Jurkat, Clone E6-1 (cell line): ENCODE measurements around the gene APOBEC4.

ENCODE experiments used
- DNase-seq: peaks from one replicate; pipeline ENCODE4 v3.0.0-alpha.2; 2011; ENCODE audit warnings: low read depth, low spot score
- H3K4me3 ChIP-seq: 2 replicates; pipeline ENCODE4 v1.5.1; 2011; ENCODE audit warnings: mild to moderate bottlenecking, low read length, control low read depth, moderate library complexity

The APOBEC4 gene

GRCh38 chr1:183676586-183677189 lies 23.6 kb upstream of the APOBEC4 start:
- no peak overlapping the region for H3K4me3 ChIP-seq
- DNase-seq = no peak

DNA sequence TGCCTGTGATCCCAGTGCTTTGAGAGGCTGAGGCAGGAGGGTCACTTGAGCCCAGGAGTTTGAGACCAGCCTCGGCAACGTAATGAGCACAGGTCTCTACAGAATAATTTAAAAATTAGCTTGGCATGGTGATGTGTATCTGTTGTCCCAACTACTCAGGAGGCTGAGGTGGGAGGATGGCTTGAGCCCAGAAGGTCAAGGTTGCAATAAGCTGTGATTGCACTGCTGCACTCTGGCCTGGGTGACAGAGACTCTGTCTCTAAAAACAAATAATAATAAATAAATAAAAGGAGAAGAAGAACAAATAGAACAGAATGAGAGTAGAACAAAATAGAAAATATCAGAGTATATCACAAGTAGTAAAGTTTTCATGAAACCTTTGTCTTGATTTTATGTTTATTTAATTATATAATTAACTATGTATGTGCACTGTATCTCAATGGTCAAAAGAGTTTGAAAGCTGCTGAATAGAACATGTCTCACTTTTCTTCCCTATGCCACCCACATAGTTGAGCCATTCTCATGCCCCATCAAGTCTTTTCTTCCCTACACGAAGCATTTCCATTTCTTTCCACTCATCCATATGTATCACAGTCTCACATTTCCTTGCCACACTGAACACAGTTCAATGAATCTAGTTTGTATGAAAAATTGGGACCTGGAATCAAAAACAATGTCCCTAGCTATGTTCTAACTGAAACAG lies 22.9 kb upstream of the APOBEC4 start:
- DNase-seq = no peak
- H3K4me3 ChIP-seq = no peak overlapping the region

- DNase-seq = no peak
Measured at GRCh38 chr1:183675381-183675780, 22.3 kb upstream of the APOBEC4 start.

DNA sequence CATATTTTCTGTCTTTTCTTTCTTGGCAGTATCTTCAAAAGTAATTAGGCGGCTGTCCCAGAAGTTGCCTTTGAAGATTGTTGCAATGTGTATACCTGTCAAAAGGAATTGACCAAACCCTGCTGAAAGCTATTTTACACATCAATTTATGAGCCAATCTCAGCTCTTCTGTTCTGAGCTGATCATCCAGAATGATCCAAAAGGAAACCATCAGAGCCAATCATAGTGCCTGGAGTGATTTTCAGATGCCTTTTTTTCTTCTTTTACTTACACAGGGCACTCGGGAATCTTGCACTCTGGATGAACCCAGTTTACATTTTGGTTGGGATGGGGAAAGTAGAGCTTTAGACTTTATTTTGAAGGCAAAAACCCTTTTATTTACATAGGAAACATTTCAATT lies 21.8 kb upstream of the APOBEC4 start:
- no peak overlapping the region for H3K4me3 ChIP-seq
- DNase-seq = no peak

More at GRCh38 chr1:183675381-183675780, 22.3 kb upstream of the APOBEC4 start:
- no peak overlapping the region for H3K4me3 ChIP-seq

DNA sequence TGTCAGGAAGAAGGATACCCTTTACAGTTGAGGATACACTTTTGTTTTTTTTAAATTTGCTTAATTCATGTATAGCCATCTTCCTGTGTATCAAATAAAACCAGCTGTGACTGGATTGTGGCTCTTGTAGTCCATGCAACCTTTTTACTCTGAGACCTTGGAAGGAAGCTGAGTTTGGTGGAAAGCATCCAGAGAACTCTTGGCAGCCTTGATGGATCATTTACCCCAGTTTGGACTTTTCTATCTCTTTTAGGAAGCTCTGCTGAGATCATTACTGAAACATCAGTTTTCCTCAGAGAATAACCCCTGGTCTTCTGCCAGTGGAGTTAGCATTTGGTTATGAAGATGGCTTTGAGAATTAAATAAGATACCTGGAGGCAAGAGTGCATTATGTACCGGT lies 21.2 kb upstream of the APOBEC4 start:
- no peak overlapping the region for H3K4me3 ChIP-seq
- DNase-seq = no peak

DNA sequence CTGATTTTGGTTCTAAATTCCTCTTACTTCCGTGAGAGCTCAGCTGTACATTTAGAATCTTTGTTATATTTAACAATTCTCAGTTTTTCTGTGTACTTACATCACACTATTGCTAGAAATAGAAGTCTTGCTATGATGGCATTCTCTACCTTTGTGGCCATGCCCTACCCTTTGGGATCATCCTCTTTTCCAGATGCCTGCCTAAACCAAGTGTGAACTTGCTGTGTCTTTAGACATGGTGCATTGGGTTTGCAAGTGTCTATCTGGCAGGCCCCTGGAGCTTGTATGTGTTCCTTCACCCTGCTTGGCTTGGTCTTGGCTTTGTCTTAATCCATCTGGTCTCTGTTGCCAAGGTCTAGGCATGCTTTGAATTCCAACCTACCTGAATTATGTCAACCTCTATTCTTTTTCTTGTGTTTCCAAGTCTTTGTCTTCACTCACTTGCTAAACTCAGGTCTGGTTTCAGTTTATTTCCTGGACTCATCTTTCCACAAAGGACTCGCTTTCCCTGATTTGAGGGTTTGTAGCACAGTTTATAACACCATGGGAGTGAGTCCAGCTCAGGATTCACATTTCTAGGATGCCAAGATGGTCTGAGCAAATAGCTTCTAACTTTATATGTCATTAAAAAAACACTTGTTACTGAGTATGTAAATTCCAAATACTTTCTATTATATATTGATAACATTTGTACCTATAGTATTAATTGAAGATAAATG lies 20.6 kb upstream of the APOBEC4 start:
- H3K4me3 ChIP-seq = no peak overlapping the region
- DNase-seq = no peak

DNA sequence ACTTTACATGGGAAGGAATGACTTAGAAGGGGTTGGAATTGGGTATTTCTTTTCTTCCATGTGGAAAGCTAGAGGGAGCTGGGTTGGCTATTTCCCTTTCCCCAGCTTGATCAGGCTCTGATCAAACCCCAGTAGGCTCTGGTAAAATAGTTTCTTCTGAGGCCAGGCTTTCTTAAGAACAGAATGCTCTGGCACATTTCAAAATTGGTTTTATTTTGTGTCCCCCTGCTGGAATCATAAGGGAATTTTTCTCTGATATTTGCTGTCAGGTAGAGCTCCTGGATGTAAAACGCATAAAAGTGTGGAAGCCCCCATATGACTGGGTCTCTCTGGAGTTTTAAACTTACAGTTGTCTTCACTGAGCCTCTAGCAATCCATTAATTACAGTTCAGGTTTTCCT lies 17.1 kb upstream of the APOBEC4 start:
- DNase-seq = no peak
- H3K4me3 ChIP-seq = no peak overlapping the region

GRCh38 chr1:183656355-183656754 lies 3.2 kb upstream of the APOBEC4 start:
- H3K4me3 ChIP-seq = no peak overlapping the region
- no peak for DNase-seq

DNA sequence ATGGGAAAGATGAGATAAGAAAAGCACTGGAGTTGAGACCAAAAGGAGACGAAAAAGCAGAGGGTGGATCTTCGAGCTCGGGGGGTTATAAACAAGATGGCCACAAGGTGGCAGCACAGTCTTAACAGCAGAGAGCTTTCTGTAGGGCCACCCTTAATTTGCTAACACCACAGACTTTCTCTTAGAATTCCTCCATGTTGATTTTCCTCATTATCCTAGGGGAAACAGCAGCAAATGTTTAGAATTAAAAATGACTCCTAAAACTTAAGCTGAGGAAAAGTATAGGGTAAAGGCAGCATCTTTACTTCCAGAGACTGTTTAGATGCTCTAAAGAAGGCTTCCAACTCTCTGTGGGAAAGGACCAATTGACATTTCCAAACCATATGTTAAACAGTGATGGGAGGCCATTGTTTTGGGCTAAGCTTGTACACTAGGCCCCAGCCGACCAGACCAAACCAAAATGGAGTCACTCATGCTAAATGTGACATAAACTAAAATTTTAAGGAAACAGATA lies 2.5 kb upstream of the APOBEC4 start:
- H3K4me3 ChIP-seq = no peak overlapping the region
- peak; percentile 57 for DNase-seq

DNA sequence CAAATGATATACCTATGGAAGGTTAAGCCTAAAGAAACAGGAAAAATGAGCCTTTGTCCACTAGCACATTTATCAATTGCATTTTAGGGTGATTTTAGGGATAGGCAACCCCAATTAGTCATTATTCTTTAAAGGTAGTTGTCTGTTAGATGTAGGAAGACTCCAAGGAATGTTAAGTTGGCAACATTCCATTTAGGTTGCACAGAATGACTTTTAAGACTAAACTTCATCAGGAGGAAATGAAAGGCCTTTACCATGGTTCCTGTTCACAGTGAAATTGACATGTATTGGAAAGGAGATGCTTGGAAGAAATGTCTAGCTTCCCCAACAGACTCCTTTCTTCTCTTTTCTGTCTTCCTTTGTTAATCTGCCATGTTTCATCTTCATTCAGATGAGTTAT lies 1.6 kb upstream of the APOBEC4 start:
- DNase-seq = no peak
- no peak overlapping the region for H3K4me3 ChIP-seq

DNA sequence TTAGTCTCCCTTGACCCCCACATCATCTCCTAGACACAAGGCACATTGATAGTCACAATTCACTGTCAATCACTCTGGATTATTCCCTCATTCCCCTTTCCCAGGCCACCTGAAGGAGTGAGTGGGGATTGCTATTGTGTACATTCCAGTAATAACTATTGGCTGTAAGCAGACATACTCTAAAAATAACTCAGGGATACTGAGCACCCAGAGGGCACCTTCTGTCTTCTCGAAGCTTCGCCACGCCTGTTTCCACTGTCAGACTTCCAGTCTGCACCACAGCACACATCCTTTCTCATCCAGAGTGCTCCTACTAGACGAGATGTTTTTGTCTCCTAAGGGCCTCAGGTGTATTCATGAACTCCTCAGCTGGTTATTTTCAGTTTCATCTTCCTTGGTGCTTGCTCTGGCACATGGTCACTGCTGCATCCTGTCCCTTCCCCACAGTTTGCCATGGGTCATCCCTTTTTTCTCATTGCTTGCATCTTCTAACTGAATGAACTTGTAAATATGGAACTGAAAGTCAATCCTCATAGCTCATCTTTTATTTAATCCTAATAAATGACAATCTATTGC lies 848 bp upstream of the APOBEC4 start:
- no peak overlapping the region for H3K4me3 ChIP-seq
- DNase-seq = no peak

- H3K4me3 ChIP-seq = no peak overlapping the region
Measured at GRCh38 chr1:183653462-183653794, 312 bp upstream of the APOBEC4 start.

DNA sequence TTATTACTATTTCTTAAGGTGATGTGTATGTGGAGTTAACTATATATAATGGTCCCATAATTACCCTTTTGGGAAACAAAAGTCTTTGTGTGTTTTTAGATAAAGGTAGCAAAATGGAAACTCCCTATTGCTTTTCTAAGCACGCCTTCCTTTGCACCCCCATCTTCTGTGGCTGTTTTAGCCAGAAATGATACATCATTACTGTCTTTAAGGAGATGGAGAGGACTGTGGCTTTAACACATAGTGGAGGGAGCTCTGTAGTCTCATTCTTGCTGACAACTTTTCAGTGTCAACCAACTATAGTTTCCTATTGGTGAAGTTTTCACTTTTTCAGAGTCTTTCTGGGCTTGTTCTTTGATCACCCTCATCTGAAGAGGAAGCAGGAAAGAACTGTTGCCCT lies 1.0 kb downstream of the APOBEC4 start:
- no peak overlapping the region for H3K4me3 ChIP-seq
- no peak for DNase-seq

More at GRCh38 chr1:183653462-183653794, 312 bp upstream of the APOBEC4 start:
- no peak for DNase-seq

- no peak for DNase-seq
- H3K4me3 ChIP-seq = no peak overlapping the region
Measured at GRCh38 chr1:183651612-183652011, 1.5 kb downstream of the APOBEC4 start.

DNA sequence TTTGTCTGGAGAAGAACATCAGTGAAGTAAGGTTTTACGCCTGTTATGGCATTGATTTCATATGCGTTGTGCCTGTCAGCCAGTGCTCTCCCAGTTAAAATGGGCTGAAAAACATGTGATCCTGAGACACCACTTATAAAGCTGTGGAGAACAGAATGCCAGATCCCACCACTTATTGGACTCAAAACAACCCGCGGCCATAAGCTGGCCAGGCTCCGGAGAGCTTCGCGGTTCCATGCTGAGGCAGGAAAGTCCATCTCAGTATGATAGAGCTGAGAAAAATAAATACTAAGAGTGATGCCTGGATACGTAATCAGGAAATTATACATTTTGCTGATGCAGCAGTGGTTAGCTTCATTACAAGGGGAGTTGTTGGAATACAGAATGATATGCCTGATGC lies 5.1 kb downstream of the APOBEC4 start:
- DNase-seq = no peak
- no peak overlapping the region for H3K4me3 ChIP-seq

DNA sequence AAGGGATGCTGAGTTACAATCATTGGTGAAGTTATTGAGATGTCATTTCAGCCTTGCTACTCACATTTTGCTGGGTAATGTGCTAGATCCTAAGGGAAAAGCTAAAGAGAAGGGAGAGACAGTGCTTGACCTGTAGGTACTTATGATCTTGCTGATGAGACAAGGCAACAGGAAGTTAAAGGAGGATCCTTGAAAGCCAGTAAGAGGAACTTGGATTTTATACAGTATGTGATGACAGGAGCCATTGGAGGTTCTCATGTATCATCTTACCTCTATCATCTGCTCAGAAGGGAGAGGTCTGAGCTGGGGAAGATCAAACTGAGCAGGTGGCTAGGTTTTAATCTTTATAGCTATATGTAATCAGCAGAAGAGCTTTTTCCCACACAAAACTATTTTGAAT lies 6.3 kb downstream of the APOBEC4 start:
- H3K4me3 ChIP-seq = no peak overlapping the region
- DNase-seq = no peak

- no peak for DNase-seq
- H3K4me3 ChIP-seq = no peak overlapping the region
Measured at GRCh38 chr1:183645531-183645930, 7.6 kb downstream of the APOBEC4 start.

- no peak for DNase-seq
Measured at GRCh38 chr1:183642166-183642565, 10.9 kb downstream of the APOBEC4 start.

DNA sequence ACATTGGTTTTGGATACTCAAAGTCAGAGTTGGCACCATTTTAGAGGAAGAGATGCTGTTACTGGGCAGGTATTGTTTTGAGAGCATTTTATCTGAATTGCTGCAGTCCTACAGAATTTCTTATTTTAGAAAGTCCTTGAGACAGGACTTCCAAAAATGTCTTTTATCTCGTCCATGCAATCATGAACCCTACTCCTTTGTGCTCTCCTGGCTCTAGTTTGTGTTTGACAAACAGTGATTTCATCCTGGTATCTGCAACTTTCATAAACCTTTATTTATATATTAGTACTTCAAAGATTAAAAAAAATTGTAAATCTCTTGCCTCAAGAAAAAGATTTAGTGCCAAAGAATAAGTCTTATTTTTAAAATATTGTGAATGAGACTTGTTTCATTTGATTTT lies 12.9 kb downstream of the APOBEC4 start:
- no peak overlapping the region for H3K4me3 ChIP-seq
- DNase-seq = no peak

More at GRCh38 chr1:183642166-183642565, 10.9 kb downstream of the APOBEC4 start:
- H3K4me3 ChIP-seq = no peak overlapping the region
